GM12801 (cell line): ENCODE data around the gene FUBP3.

Experiments used
- CTCF ChIP-seq: IDR thresholded peaks from one replicate; pipeline ENCODE4 v1.5.1; 2011; ENCODE audit warnings: control low read depth; ENCODE audit not compliant: insufficient read length; ENCODE audit errors: extremely low read depth

FUBP3 gene

GRCh38 chr9:130599625-130600024 is 20.2 kb downstream of the FUBP3 start:
- no peak for TF ChIP-seq CTCF

- no peak for TF ChIP-seq CTCF
Measured at GRCh38 chr9:130601100-130601499, 21.7 kb downstream of the FUBP3 start.

GRCh38 chr9:130604295-130604694 is 24.9 kb downstream of the FUBP3 start:
- no peak for TF ChIP-seq CTCF

- no peak for TF ChIP-seq CTCF
Measured at GRCh38 chr9:130606887-130607600, 27.7 kb downstream of the FUBP3 start.

GRCh38 chr9:130607640-130608420 is 28.5 kb downstream of the FUBP3 start:
- no peak for TF ChIP-seq CTCF

GRCh38 chr9:130608554-130609134 is 29.3 kb downstream of the FUBP3 start:
- TF ChIP-seq CTCF, result no peak

- no peak for TF ChIP-seq CTCF
Measured at GRCh38 chr9:130609163-130609562, 29.8 kb downstream of the FUBP3 start.
